Fibroblast of skin of scalp (primary cell): ENCODE data around the gene UQCRQ.

Source experiments
- DNase-seq: peaks from one replicate; pipeline ENCODE4 v3.0.0-alpha.2; 2013

UQCRQ gene

GRCh38 chr5:132871459-132872284, 5.2 kb downstream of the UQCRQ start:
- DNase-seq = no peak

GRCh38 chr5:132872788-132873118, 6.3 kb downstream of the UQCRQ start:
- DNase-seq = no peak

- no peak for DNase-seq
These were observed 6.9 kb downstream of the UQCRQ start, which contains the start of gene LEAP2 for GRCh38 chr5:132873119-132873929. Gene LEAP2, plus strand, starts transcription at chr5:132873668. Its CDS starts 27 bp downstream, at chr5:132873695.

- no peak for DNase-seq
These were observed 7.5 kb downstream of the UQCRQ start for GRCh38 chr5:132873930-132874271.

- peak; percentile 23 for DNase-seq
These were observed 9.7 kb downstream of the UQCRQ start for GRCh38 chr5:132876020-132876759.

GRCh38 chr5:132877466-132877865, 11.0 kb downstream of the UQCRQ start:
- DNase-seq = no peak

GRCh38 chr5:132877938-132878337, 11.5 kb downstream of the UQCRQ start:
- peak; percentile 17 for DNase-seq

GRCh38 chr5:132883261-132883834, 16.9 kb downstream of the UQCRQ start:
- peak; percentile 67 for DNase-seq

GRCh38 chr5:132884548-132884947, 18.1 kb downstream of the UQCRQ start:
- DNase-seq = no peak

GRCh38 chr5:132886064-132886823, 19.8 kb downstream of the UQCRQ start:
- DNase-seq = no peak

- no peak for DNase-seq
These were observed 20.8 kb downstream of the UQCRQ start for GRCh38 chr5:132887283-132887682.

- no peak for DNase-seq
These were observed 23.1 kb downstream of the UQCRQ start for GRCh38 chr5:132889501-132889900.

- no peak for DNase-seq
These were observed 24.4 kb downstream of the UQCRQ start for GRCh38 chr5:132890817-132891216.

- no peak for DNase-seq
These were observed 29.4 kb downstream of the UQCRQ start for GRCh38 chr5:132895719-132896305.

- DNase-seq = no peak
These were observed 30.2 kb downstream of the UQCRQ start for GRCh38 chr5:132896685-132897084.

GRCh38 chr5:132898094-132898493, 31.7 kb downstream of the UQCRQ start:
- no peak for DNase-seq

- DNase-seq = no peak
These were observed 34.6 kb downstream of the UQCRQ start for GRCh38 chr5:132901036-132901435.

GRCh38 chr5:132901730-132902129, 35.3 kb downstream of the UQCRQ start:
- DNase-seq = peak; percentile 29

- DNase-seq = peak; percentile 1
These were observed 39.5 kb downstream of the UQCRQ start for GRCh38 chr5:132905938-132906337.

- no peak for DNase-seq
These were observed 40.7 kb downstream of the UQCRQ start for GRCh38 chr5:132907161-132907560.

- DNase-seq = no peak
These were observed 43.3 kb downstream of the UQCRQ start for GRCh38 chr5:132909702-132910101.

- DNase-seq = no peak
These were observed 49.2 kb downstream of the UQCRQ start for GRCh38 chr5:132915681-132916080.
